NCI-H82 treated with DMSO at 0.1 percent for 48 hours (cell line): Measurements from ENCODE around the gene AOPEP.

ENCODE experiments used
- DNase-seq: peaks from one replicate; lab custom pipeline; 2025; ENCODE audit not compliant: unreplicated experiment; lab: John Stamatoyannopoulos, UW

Gene AOPEP

DNA sequence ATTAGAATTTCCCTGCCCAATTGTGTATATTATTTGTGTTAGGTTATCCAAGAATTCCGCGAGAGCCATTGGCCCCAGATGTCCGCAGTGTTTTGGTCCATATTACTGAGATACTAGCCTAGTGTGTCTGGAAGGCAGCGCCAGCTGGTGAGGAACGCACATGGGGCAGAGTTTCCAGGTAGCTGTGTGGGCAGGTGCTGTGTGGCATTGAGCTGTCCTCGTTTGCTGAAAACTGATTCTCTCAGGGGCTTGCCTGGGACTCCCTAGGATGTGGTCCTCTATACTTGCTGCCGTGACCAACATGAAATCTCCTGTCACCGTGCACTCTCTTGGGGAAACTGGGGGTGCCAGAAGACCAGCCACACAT lies 302.3 kb downstream of the AOPEP start:
- DNase-seq: no peak

DNA sequence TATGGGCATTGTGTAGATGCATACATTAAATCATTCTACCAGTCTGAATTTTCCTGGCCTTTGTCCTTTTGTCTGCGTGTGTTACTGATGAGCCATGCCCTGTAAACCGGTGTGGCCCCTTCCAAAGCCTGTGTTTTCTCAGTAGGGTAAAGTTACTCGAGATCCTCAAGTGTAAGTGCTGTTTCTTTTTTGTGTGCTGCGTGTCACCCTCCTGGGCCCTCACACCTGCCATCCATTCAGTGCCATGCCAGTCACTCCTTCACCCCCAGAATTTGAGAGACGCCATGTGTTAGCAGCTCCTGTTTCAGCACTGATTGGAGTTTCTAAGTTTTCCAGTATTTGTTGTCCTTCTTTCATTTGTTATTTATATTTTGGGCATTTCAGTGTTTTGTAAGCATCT lies 302.8 kb downstream of the AOPEP start:
- DNase-seq: no peak

DNA sequence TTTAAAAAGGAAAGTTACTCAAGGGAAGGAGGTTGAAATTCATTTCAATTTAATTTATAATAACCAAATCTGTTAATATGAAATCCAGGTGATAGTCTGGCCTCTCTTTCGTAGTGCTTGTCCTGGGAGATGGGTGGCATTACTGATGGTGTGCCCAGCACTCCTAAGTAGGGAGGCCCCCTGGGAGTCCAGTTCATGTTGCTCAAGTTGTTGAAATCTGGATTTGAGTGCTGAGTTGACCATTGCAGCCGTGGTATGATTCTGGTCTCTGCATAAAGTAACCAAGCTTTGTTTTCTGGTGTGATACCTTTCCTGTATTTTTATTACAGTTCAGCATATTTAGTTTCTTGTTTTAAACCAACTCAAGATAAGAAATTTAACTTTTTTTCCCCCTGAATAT lies 303.2 kb downstream of the AOPEP start:
- no peak for DNase-seq

DNA sequence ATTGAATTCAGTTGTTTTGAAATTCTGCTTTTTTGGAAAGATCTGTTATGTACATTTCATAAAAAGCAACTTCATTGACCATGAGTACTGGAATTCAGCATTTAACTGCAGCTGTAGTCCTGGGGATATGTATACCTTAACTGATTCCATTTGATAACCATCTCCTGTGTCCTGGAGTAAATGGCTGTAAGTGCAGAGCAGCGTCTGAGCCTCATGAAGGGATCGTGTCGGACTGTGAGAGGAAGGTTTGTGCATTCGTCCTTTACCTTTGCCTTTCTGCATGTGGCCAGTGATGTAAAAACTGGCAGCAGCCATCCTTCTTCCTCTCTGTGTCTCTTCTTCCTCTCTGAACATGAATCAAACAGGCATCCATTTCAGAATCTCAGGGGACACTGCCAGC lies 303.8 kb downstream of the AOPEP start:
- DNase-seq: no peak

DNA sequence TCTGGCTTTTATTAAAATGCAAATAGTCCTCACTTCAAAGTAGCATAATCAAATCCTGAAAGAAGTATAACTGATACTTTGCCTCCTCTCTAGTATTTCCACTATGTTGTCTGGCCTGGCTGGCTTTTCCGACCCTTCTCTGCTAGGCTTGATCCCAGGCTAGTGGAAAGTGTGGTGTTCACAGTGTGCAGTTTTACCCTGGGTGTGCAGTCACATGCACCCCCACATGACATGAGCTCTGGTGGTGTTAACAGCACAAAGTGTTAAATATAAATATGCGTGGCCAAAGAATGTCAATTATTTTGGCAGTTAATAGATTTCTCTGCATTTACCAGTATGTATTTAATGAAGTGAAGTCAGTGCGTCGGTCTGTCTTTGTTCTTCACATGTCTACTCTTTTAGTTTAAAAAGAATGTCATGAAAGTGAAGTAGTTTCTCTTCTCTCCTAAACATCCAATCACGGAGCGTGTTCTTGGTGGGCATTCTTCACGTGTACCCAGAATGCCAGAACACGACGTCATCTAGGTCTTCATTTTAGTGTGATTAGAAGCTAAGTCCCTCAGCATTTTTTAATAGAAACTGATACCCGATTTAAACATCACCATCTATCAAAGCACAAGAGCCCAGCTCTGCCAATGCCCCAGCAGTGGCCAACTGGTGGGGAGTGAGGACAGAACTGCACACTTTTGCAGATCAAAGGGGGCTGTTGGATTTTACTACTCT lies 304.6 kb downstream of the AOPEP start:
- DNase-seq: no peak

DNA sequence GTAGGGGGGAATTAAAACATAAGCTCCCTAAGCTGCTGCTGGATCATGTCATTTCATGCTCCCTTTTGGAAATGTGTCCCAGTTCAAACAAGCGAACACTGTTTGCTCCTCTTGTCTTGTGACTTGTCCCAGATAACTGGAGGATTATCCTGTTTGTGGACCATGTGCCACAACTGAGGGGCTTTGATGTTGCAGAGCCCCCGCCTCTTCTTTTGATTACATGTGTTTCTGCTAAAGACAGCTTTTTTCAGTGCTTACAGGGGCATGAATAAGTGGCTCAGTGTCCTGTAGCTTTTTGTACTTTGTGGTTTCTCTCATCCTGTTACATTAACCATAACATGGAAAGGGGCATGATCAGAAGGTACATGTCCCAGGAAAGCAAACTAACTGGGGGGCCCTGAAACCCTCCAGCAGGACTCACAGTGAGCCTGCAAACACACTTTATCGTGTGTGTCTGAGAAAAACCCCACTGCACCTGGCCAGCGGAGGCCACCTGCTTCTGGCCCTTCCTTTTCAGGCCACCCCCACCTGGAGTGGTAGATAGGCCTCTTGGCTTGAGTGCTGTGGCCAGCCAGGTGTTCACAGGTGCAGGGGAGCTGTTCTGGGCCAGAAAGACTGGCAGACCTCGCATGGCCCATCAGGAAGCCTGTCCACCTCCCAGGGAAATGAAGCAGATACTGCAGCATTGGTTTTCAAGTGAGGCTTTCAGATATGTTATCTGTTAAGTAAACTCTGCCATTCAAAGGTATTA lies 305.4 kb downstream of the AOPEP start:
- DNase-seq: no peak

DNA sequence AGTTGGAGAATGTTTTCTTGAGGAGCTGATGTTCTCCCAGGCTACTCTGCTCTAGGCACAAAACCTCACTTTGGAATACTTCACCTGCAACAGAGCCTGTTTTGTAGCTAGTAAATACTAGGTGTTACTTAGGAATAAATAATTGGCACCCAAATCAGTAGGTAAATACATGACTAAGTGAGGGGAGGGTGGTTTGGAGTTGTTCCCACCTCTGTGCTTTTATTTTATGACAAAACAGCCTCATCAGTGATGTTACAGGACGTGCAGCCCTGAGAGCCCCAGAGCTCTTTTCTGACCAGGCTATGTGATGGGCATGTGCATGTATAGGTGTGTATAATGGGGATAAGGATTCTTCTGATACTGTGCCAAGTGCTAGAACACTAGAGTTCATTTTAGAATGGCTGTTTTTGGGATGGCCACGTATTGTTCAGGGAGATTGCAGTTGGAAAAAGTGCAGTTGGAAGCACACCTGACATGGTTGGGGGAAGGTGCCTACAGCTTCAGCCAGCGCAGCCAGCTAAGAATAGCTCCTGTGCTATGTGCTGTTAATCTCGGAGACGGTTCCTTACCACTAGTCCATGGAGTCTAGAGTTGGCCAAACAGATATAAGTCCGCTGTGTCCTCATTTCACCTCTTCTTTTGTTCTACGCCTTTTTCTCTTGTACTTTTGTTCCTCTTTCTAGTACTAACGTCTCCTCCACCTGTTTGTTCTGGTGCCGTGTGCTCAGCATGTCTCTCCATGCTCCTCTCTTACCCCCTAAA lies 306.3 kb downstream of the AOPEP start:
- no peak for DNase-seq

DNA sequence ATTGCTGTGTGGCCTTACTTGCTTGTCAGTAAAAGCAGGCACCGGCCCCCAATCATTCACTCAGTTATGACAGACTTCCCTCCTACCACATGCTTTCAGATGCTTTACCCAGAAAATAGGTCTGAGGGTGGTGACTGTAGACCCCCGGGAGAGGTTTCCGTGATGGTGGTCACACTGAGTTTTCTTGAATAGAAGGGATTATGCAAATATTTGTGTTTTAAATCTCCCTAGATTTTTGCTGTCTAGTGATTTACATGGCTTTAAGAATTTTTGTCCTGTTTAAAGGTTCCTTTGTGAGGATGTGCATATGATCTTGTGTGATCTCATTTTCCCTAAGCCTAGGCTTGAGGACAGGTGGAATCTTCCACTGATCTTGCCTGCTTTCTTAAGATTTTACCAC lies 309.3 kb downstream of the AOPEP start:
- DNase-seq: no peak

DNA sequence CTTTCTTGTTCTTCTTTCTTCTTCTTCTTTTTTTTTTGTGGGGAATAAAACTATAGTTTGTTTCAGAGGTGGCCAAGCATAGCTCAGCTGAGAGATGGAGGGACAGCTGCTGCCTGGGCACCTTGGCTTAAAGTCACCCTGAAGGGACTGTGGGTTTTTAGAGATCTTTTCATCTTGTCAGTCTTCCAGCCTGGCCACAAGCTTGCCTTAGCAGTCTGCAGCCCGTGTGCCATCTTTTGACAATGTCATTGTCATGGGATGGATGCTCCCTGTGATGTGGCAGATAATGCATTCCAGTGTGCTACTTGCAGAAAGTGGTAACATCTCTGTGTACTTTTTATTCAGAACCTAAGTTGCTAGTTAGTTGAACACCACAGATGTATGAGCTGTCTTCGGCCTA lies 310.2 kb downstream of the AOPEP start:
- no peak for DNase-seq

DNA sequence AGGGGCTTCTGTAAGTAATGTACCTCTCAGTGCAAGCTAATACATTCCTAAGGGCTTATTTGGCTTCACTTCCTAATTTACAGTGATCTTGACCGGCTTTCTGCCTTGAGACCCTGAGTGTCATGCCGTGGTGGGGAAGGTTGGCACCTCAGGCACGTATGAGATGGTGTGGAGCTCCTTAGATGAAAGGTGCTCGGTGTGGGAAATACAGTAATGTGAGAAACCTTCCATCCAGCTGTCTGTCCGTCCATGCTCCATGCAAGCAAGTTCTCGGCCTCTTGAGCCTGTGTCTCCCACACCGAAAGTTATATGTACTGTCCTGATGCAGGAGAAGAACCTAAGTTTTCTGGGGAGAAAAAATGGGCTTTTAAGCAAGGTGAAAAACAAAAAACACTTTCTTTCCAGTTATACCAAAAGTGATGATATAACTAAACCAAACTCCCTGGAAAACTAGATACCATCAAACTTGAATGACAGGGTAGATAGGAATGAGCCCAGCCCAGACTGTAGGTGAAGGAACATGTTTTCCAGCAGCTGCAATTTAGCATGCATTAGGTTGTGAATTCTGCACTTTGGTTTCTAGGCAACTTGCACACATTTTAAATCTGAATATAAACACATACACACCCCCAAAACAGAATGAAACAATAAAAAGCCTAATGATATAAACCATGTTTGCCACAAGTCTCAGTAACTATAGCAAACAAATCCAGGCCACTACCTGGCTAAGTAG lies 311.5 kb downstream of the AOPEP start:
- no peak for DNase-seq

DNA sequence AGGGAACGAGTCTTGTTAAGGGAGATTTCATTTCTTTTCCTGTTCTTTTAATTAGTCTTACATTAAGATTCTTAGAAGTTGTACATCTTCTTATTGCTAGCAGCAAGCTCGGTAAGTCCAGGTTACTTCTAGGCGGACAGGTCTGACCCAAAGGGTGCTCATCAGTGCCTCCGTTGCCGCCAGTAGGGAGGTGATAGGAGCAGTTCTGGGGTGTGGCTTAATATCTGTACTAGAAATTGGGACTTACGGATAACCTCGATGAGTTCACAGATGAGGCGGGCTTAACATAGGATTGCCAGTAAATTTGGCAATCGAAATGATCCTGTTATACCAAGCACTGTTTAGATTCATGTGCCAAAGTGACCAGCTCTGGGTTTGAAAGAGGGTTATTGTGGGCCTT lies 312.2 kb downstream of the AOPEP start:
- DNase-seq: no peak

DNA sequence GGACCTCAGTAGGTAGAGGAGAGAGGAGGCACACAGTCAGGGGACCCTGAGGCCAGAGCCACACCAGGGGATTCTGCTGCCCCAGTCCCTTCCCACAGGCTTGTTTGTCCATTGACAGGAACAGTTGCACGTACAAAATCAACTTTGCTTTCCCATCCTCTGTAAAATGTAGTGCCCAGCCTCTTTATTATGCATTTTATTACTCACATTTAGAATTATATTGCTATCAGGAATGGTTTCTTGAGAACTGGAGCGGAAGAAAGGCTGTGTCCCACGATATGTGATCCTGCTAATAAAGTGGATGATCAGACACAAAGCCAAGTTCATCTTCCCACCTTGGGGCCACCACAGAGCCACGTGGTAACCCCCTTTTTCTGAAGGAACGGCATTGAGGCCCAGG lies 313.6 kb downstream of the AOPEP start:
- DNase-seq: no peak

DNA sequence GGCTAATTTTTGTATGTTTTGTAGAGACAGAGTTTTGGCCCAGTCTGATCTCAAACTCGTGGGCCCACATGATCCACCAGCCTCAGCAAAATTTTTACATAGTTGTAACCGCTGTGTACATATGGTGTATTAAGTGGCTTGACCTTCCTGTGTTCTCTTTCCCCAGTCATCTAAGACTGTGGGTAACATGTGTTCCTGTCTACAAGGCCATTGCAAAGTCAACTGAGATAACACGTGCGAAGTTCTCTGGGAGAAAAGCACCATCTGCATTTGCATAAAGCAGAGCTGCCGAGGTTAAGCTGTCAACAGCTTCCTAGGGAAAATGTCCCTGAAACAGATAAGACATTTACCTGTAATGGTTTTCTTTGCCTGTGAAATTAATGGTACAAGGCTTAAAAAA lies 317.3 kb downstream of the AOPEP start:
- no peak for DNase-seq

DNA sequence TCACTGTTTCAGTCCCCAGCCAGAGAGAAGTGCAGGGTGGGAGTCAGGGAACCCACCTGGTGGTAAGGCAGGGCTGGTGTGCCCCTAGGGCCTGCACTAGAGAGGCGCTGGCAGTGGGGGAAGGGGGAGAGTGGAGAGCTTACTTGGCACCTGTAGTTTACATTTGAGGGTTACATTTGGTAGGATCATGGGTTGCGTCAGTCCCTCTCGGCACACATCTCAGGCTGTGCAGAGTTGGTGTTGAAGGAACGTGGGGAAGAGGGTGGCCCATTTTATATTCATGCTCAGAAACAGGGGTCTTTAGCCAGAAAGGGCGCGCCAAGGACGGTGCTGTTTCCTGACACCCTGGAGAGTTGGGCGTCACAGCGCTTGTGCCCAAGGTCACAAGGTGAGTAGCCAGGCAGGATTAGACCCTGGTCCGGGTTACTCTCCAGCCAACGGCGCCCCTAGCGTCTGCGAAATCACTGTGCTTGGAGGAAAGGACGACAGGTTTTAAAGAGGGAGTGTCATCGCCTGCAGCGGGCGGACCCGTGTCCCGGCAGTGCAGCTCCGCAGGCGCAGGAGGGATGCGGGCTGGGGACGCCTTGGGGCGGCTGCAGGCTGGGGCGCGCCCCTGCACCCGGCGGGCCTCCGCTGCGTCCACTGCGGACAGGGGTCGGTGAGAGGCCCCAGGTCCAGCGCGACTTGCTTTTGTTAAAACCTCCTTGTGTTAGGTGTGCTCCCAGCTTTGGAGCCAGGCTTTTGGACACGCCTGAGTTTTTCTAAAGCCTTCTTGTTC lies 318.4 kb downstream of the AOPEP start:
- no peak for DNase-seq

DNA sequence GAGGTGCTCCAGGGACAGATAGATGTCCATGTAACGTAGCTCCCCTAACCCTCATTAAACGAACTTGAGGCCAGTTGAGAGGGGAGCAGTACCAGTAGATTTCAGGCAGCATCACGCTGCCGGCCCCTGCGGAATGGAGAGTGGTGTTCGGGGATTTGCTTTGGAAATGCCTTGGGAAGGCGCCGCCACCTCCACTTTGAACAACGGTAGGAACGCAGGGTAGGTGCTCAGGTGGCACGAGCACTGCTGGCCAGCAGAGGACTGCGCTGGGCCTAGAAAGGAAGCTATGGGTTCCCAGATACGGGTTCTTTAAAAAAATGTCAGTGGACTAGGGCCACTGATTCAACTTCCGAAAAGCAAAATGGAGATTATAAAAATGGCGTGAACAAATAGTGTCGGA lies 319.3 kb downstream of the AOPEP start:
- DNase-seq: no peak

DNA sequence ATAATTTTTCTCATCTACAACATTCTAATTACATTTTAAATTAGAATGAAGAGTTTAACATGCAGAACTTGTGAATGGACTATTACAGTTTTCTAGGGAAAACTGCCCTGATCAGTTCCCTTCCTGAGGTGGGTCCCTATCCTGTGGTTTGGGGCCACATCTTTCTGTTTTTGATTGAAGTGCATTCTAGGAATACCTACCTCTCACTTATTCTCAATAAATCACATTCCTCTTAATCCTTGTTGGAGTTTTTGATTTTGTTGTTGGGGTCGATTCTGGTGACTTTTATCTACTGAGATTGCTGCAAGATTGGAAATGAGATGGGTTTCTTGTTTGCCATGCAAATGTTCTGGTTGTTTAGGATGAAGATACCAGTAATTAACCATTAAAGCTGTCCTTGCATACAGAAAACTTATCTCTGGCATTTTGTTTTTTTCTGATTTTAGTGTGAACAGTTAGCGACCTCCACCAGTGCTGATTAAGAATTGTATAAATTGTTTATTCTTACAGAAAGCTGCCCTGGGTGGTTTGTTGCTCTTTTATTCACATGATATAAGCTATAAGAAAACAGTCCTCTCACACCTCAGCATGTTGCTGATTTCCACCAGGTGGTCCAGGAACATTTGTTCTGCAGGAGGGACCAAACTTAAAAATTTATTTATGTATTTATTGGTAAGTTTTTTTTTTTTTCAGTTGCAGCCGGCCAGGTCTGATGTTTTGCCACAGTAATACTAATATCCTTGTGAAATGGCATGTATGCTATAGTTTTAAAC lies 321.1 kb downstream of the AOPEP start:
- DNase-seq: no peak

DNA sequence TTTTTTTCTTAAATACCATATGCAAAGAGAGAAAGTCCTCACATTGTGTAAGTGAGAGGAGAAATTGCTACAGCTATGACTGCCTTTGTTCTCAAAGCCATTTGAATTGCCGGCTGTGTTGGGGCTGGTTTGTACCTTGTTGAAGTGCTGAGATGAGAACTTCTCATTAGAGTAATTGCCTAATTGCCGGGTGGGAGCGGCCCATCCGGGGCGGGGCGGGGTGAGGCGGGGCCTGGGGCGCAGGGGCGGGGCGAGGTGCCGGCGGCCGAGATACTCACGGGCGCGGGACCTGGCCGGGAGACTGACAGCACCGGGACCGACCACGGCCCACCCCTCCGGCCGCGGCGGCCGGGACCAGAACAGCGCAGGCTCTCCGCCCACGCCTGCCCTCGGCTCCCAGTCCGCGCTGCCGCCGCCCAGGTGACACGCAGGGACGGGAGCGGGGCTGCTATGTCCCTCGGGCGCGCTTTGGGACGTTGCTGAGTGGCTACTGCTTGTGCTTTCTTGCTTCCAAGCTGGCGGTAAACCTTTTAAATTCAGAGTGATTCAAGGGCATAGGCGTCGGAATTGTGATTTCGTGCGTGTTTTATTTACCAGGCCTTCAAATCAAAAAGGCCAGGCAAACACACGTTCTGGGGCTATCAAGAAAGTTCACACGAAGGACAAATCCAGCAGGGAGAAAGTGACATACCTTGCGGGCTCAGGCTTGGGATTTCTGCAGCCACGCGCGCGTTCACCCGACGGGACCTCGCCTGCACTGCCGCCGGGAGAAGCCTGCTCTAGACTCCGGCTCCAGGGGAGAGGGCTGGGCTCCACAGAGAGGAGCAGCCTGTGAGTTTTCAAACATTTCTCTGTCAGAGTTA lies 322.0 kb downstream of the AOPEP start:
- peak; percentile 34 for DNase-seq

DNA sequence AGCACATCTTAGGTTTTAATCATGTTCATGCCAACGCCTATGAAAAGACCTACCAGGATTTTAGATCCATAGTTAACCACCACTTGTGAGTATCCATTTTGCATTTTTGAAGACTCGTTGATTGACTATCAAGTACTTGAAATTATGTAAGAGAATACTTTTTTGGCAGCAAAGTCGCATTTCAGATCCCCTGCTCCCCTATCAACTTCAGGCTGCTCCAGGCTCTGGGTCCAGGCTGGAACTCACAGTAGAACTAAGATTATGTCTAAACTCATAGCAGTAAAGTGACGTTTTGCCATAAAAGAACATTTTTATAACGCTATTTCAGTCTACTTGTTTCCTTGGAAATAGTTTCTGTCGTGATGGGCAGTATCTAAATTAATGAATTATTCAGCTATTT lies 323.3 kb downstream of the AOPEP start:
- no peak for DNase-seq
